Astrocyte of the spinal cord (primary cell): ENCODE measurements around the gene ZNF576.
"Not testable (repeated sequence)": the region's sequence is repeated elsewhere in the genome, so short reads cannot be mapped to it uniquely, and the experiment has no call there.

ENCODE experiments used
- DNase-seq: peaks from one replicate; pipeline ENCODE4 v3.0.0; 2011; ENCODE audit warnings: low read depth, low spot score
- H3K4me3 ChIP-seq: 2 replicates; pipeline ENCODE4 v1.5.1; 2011; ENCODE audit warnings: low read depth, mild to moderate bottlenecking, low read length, moderate library complexity
- in situ Hi-C: cut with HindIII; loops from 2 replicates; pipeline ENCODE4 v1.10.0; 2017; ENCODE audit warnings: low sequenced_read_pairs
- TF ChIP-seq, protein P1 (sequence below): IDR thresholded peaks from 2 replicates; pipeline ENCODE4 v1.5.1; 2012; ENCODE audit warnings: low read depth, mild to moderate bottlenecking, low read length, inconsistent platforms

ZNF576 gene

DNA sequence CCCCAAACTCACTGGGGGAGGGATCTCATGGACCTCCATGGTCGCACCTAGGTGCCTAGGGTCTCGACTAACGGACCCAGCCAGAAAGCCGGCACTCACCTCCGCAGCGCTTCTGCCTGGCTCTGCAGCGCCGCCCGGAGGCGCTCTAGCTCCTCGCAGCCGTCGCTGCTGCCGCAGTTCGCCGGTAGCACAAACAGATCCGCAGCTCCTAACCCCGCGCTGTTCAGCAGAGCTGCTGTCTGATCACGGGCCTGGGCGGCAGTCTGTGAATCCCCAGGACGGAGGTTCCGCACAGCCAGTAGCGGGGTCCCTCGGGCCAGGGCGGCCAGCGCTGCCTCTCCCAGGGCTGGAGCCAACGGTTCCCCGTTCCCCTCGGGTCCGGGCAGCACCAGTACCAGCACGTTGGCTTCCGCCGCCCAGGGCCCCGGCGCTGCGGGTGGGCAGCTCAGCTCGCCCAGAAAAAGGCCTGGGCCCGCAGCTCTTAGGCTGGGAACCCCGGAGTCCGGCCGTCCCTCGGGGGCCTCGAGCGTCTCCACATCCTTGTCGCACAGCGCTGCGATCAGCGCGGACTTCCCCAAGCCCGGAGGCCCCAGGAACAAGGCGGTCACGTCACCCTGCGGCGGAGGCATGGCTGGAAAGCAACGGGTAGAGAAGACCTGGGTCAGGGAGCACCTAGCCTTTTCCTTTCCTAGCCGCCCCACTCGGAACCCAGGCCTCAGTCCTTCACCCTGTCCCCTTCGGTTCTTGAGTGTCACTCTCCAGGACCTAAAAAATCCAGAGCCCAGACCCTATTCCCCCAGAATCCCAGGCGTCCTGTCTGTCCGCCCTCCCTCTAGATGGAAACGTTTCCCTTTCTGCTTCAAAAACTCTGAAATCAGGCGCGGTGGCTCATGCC, 1.4 kb upstream of the ZNF576 start:
- H3K4me3 ChIP-seq, result peak overlapping the region; percentile 65
- peak; percentile 63 for DNase-seq
- in situ Hi-C loops, result no loop called here
- TF ChIP-seq, protein P1, sequence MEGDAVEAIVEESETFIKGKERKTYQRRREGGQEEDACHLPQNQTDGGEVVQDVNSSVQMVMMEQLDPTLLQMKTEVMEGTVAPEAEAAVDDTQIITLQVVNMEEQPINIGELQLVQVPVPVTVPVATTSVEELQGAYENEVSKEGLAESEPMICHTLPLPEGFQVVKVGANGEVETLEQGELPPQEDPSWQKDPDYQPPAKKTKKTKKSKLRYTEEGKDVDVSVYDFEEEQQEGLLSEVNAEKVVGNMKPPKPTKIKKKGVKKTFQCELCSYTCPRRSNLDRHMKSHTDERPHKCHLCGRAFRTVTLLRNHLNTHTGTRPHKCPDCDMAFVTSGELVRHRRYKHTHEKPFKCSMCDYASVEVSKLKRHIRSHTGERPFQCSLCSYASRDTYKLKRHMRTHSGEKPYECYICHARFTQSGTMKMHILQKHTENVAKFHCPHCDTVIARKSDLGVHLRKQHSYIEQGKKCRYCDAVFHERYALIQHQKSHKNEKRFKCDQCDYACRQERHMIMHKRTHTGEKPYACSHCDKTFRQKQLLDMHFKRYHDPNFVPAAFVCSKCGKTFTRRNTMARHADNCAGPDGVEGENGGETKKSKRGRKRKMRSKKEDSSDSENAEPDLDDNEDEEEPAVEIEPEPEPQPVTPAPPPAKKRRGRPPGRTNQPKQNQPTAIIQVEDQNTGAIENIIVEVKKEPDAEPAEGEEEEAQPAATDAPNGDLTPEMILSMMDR, result peak; percentile 97

DNA sequence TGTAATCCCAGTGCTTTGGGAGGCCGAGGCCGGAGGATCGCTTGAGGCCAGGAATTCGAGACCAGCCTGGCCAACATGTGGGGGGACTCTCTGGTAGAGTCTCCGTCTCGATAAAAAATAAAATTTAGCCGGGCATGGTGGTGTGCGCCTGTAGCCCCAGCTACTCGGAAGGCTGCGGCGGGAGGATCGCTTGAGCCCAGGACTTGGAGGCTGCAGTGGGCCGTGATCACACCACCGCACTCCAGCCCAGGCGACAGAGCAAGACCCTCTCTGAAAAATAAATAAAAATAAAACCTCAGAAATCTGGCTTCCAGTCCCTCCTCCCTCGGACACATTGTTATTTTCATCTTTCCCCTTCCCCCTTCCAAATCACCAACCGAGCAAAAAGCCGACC, 793 bp upstream of the ZNF576 start:
- TF ChIP-seq, protein P1, result no peak
- DNase-seq, result no peak
- in situ Hi-C loops, result no loop called here
- H3K4me3 ChIP-seq, result peak overlapping the region; percentile 65

DNA sequence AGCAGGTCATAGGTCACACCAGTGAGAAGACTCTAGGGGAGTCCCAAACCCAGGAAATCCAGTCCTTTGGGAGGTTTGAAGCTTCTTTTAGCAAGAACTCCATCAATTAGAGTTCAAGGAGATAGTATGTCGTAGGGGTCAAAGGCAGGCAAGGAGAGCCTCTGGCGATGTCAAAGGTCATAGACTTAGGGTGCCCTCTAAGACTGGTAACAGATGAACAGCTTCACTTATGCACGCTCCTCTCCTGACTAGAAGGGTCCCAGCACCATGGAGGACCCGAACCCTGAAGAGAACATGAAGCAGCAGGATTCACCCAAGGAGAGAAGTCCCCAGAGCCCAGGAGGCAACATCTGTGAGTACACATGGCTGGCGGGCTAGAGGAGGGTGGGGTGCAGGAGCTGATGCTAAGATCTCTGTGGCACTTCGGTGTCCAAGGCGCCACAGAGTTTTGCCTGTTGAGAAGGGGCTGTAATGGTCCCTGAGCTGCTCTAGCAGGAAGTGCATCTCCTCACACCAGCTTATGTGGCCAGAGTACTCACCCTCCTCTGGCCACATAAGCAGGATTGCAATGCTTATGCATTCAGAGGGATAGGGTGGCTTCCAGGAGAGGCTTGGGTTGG, 557 bp downstream of the ZNF576 start:
- in situ Hi-C loops, result no loop called here
- DNase-seq, result no peak
- H3K4me3 ChIP-seq, result peak overlapping the region; percentile 91
- TF ChIP-seq, protein P1, result no peak

DNA sequence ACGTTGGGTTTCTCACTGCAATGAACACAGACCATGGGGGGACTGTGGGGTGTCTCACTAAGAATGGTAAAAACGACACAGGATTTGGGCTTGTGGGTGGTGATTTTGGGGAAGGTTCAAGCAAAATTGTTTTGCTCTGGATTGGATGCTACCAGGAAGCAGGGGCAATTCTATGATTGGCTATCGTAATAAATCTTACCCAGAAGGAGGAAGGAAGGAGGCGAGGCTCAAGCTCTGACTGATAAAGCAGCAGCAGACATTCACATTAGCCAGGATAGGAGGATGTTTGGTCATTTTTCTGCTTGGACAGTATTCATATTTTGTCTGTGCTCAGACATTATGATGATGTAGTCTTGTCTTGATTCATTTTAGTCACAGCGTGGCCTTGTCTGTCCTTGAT, 1.5 kb downstream of the ZNF576 start:
- in situ Hi-C loops, result no loop called here
- H3K4me3 ChIP-seq, result no peak overlapping the region
- no peak for DNase-seq
- TF ChIP-seq, protein P1, result no peak

DNA sequence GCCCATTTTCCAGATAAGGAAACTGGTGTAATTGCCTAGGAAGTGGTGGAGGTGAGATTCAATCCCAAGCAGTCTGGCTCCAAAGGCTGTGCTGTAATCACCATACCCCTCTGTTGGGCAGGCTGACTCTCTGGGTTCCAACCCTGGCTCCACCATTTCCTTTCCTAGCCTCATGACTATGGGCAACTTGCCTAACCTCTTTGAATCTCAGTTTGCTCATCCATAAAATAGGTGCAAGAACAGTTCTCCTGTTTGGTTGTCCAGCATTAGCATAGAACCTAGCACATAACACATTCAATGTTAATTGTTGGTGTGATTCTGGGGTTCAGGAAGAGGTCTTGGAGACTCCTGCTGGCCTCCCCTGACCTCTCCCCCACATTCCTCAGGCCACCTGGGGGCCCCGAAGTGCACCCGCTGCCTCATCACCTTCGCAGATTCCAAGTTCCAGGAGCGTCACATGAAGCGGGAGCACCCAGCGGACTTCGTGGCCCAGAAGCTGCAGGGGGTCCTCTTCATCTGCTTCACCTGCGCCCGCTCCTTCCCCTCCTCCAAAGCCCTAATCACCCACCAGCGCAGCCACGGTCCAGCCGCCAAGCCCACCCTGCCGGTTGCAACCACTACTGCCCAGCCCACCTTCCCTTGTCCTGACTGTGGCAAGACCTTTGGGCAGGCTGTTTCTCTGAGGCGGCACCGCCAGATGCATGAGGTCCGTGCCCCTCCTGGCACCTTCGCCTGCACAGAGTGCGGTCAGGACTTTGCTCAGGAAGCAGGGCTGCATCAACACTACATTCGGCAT, 2.2 kb downstream of the ZNF576 start:
- in situ Hi-C loops, result no loop called here
- H3K4me3 ChIP-seq, result no peak overlapping the region
- TF ChIP-seq, protein P1, result no peak
- DNase-seq, result no peak

DNA sequence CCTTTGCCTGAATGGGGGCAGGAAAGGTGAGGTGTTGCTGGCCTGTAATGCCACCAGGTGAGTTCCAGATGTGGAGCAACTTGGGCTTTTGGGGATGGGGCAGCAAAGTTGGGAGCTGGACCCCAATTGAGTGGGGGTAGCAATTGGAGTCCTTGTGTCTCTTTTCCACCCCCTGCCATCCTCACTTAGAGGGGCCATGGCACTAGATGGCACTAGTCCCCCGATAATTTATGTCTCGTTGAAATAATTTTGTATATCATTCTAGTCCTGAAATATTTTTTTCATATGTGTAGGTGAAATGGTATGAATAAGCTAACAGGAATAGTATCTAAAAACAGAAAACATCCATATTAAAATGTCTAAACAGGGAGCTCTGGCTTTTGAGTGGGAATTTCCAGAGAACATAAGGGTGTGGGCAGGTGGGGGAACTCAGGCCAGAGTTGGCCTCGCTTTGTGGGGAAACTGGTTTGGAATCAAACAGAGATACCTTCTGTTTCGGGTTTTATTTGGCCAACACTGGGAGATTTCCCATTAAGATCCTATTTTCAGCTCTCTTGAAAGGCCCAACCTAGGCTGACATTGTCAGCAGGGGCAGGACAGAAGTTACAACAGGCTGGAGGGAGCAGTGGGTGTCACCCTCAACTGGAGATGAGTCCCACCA, 3.4 kb downstream of the ZNF576 start:
- in situ Hi-C loops, result no loop called here
- DNase-seq, result no peak
- H3K4me3 ChIP-seq, result no peak overlapping the region
- TF ChIP-seq, protein P1, result peak; percentile 9

DNA sequence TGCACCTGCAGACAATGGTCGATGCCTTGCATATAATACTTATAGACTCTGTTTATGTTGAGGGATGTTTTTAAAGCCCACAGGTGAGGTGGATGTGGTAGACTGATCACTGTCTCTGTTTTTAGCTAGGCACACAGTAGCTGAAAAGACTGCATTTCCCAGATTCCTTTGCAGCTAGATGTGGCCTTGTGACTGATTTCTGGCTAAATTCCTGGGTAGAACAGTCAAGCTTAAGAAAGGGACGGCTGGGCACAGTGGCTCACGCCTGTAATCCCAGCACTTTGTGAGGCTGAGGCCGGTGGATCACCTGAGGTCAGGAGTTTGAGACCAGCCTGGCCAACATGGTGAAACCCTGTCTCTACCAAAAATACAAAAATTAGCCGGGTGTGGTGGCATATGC, 3.9 kb downstream of the ZNF576 start:
- H3K4me3 ChIP-seq, DNase-seq, in situ Hi-C loops: not testable (repeated sequence)
